OCI-LY3 (cell line): ENCODE results near the gene SAMD11.

Source experiments
- EZH2phosphoT487 ChIP-seq: fragments of 200-600 bp; shearing (Covaris generic); IDR thresholded peaks from 2 replicates; pipeline ENCODE4 v1.6.1; 2018; ENCODE audit warnings: antibody characterized with exemption, mixed run types, low read depth
- TF ChIP-seq, protein P1 (sequence below): fragments of 200-600, 300-600 bp; sonication (generic); IDR thresholded peaks from 2 replicates; pipeline ENCODE4 v1.5.1; 2014; ENCODE audit warnings: antibody characterized with exemption, low read length, low read depth

DNA sequence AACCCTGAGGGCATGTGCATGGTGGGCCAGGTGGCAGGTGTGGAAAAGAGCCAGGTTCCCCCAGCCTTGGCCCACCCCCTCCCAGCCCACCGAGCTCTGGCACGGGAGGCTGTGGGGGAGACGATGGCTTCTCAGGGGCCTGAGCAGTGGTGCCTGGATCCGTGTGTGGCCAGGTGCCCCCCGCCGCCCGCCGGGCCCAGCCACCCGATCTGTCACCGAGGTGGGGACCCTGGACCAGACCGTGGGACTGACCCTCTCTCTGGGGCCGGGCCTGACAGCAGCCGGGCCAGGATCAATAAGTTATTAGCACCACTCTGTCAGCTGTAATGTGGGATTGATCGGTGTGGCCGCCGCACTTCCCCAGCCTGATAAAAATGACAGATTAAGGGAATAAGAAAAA is 13.8 kb downstream of the SAMD11 start:
- TF ChIP-seq, protein P1, sequence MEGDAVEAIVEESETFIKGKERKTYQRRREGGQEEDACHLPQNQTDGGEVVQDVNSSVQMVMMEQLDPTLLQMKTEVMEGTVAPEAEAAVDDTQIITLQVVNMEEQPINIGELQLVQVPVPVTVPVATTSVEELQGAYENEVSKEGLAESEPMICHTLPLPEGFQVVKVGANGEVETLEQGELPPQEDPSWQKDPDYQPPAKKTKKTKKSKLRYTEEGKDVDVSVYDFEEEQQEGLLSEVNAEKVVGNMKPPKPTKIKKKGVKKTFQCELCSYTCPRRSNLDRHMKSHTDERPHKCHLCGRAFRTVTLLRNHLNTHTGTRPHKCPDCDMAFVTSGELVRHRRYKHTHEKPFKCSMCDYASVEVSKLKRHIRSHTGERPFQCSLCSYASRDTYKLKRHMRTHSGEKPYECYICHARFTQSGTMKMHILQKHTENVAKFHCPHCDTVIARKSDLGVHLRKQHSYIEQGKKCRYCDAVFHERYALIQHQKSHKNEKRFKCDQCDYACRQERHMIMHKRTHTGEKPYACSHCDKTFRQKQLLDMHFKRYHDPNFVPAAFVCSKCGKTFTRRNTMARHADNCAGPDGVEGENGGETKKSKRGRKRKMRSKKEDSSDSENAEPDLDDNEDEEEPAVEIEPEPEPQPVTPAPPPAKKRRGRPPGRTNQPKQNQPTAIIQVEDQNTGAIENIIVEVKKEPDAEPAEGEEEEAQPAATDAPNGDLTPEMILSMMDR: no peak
- no peak for TF ChIP-seq EZH2phosphoT487
